ENCODE results near the gene THUMPD1.
"Not testable (repeated sequence)": the region's sequence is repeated elsewhere in the genome, so short reads cannot be mapped to it uniquely, and the experiment has no call there.

Gene THUMPD1, protein sequence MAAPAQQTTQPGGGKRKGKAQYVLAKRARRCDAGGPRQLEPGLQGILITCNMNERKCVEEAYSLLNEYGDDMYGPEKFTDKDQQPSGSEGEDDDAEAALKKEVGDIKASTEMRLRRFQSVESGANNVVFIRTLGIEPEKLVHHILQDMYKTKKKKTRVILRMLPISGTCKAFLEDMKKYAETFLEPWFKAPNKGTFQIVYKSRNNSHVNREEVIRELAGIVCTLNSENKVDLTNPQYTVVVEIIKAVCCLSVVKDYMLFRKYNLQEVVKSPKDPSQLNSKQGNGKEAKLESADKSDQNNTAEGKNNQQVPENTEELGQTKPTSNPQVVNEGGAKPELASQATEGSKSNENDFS

GRCh38 chr16:20741554-20742285 is at the start of gene THUMPD1:
Gene THUMPD1, minus strand, starts transcription at chr16:20741818. Its CDS starts 79 bp downstream, at chr16:20741739.
- DNase-seq (ENCODE audit: low read depth), result peak; percentile 73

DNA sequence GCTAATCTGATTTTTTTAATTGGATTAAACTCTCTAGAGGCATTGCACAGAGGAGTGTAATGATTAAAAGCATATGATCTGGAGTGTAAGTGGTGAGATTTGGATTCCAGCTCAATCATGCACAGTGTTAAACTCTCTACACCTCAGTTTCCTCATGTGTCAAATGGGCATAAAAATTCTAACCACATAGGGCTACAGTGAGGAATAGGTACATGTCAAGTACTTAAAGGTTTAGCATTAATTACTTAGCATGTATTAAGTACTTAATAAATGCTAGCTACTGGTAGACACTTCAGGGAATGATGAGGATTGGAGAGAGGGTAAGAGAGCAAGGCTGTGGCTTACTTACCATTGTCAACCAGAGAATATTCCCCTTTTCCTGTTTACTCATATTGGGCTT is 47.5 kb upstream of the THUMPD1 start:
- DNase-seq (ENCODE audit: low read depth), result no peak

- DNase-seq (ENCODE audit: low read depth), result no peak
These were observed 42.6 kb upstream of the THUMPD1 start for GRCh38 chr16:20784204-20784603.

DNA sequence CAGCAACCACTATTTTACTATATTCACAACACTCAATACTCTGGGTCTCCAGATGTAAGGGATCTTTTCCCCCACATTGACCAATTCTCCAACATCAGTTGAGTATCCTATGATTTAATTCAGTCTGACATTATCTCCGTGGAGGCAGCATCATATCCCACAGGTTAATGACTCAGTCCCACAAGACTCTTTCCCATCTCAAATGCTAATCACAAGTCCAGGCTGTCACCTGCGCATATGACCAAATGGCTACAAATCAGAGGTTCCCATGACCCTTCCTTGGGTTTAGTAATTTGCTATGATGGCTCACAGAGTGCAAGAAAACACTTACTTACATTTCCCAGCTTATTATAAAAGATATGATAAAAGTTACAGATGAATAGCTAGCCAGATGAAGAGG is 40.9 kb upstream of the THUMPD1 start:
- DNase-seq (ENCODE audit: low read depth), result no peak

DNA sequence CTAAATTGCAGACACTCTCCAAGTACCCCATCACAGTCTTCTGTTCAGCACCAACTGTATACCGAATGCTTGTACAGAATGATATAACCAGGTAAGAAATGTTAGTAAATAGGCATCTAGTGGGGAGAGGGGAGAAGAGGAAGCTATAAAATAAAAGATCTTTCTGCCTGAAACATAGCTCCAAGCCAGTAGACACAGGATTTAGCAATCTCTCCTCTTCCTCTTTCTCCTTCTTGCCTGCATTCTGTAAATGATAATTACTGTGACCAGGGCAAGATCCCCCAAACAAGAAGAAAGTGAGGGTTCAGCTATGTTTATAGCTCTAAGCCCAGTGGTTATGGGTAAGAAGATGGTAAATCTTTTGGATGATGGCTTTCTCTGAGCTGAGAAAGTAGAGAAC is 40.1 kb upstream of the THUMPD1 start:
- no peak for DNase-seq (ENCODE audit: low read depth)

GRCh38 chr16:20774703-20775362 is 33.2 kb upstream of the THUMPD1 start:
- DNase-seq (ENCODE audit: low read depth), result no peak

- no peak for DNase-seq (ENCODE audit: low read depth)
These were observed 32.1 kb upstream of the THUMPD1 start for GRCh38 chr16:20773679-20774078.

DNA sequence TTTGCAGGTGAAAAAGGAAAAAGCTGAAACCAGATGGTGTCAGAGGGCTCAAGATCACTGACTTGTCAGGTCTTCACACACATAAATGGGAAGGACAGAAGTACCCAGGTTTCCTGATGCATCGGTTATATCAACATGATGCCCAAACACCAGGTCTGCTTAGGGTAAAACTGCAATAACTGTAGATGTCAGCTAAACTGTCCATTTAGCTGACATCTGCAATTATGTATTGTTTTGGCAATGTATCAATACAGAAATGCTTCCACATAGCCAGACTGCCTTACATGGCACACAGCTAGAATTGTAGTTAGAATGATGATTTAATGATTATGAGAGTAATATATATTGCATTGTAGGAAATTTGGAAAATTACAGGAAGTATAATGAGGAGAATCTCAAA is 27.2 kb upstream of the THUMPD1 start:
- no peak for DNase-seq (ENCODE audit: low read depth)

GRCh38 chr16:20768121-20768520 is 26.5 kb upstream of the THUMPD1 start:
- no peak for DNase-seq (ENCODE audit: low read depth)

DNA sequence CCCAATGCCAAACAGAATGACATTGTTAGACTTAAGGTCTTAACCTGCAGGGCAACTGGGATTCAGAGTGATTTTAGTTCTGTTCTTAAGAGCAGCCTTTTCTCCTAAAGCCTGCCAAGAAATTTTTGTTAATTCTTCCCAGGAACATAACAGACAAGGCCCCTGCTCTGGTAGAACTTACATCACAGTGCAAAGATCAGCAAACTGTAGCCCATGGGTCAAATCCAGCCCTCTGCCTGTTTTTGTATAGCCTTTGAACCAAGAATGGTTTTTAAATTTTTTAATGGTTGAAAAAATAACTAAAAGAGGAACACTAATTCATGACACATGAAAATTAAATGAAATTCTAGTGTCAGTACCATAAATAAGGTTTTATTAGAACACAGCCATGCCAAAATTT is 26.0 kb upstream of the THUMPD1 start:
- no peak for DNase-seq (ENCODE audit: low read depth)

- no peak for DNase-seq (ENCODE audit: low read depth)
These were observed 24.7 kb upstream of the THUMPD1 start for GRCh38 chr16:20766294-20766693.

DNA sequence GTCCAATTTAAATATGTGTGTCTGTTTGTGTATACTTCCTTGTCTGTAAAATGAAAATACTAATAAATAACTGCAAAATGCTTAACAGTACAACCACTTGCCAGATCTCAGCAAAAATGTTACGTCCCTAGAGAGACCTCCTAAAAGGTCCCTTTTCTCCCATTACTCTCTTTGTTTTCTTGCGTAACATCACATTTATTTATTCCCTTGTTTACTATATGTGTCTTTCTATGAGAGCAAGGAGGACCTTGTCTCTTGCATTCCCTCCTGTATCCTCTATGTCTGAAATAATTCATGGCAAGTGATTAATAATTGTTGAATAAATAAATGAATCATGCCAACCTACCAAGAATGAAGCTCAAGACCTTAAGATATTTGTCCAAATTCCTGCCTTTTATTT is 24.1 kb upstream of the THUMPD1 start:
- DNase-seq (ENCODE audit: low read depth), result no peak

DNA sequence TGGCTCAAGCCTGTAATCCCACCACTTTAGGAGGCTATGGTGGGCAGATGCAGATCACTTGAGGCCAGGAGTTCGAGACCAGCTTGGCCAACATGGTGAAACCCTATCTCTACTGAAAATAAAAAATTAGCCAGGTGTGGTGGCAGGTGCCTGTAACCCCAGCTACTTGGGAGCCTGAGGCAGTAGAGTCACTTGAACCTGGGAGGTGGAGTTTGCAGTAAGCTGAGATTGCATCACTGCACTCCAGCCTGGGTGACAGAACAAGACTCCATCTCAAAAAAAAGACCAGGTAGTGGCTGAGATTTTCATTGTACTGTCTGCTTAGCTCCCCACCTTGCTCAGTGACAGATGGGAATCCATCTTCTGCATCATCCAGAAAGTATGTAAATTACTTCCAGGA is 22.8 kb upstream of the THUMPD1 start:
- not testable (repeated sequence) for DNase-seq (ENCODE audit: low read depth)

DNA sequence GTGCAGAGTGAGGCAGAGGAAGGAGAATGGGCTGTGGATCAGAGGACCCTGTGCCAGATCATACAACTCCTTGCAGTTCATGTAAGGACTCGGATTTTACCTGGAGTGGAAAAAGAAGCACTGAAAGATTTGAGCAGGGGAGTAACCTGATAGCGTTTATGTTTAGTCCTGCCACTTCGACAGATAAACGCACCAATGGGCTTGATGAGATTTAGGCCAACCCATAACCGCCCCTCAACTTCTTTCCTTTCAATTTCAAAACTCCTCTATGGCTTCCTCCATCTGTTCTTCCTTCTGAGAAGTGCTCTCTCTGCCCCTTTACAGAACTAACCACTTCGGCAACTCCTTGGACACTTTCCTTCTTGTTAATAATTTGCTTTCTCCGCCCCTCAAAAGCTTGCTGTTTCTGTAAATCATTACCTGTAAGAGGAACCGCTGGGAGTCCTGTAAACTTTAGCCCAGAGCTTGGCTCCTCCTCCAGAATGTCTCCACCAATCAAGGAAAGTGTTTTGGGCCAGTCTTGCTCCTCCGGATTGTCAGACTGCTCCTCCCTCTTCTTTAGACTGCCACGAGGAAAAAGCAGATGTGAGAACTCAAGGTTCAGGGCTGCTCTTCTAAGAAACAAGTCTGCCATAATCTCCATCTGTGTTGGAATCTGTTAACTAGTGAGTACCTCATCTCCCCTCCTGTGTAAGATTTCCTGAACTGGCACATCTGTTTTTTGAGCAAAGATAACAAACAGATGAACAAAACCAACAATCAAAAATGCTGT is 22.0 kb upstream of the THUMPD1 start, which contains the start of gene ACSM3:
Gene ACSM3, plus strand, starts transcription at position 554 of the 772 bp plus-strand sequence. CDS start 6,021 bp downstream, outside the sequence.
- peak; percentile 32 for DNase-seq (ENCODE audit: low read depth)

DNA sequence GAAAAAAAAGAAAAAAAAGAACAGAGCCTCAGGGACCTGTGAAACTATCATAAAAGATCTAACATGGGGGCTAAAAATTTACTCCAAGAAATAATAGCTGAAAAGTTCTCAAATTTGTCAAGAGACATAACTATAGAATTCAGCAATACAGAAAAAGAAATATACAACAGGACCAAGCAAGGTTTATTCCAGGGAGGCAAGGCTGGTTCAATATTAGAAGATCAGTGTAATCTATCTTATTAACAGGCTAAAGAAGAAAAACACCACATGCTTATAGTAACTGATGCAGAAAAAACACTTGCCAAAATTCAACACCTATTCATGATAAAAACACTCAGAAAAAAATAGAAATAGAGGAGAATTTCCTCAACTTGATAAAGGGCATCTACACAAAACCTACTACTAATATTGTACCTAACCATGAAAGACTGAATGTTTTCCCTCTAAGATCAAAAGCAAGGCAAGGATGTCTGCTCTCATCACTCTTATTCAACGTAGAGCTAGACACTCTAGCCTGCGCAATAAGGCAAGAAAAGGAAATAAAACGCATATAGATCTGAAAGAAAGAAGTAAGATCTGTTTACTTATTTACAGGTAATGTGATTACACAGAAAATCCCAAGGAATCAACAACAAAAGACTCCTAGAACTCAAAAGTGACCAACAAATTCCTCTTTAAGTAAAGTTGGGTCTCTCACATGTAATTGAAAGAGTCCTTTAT is 20.9 kb upstream of the THUMPD1 start:
- no peak for DNase-seq (ENCODE audit: low read depth)

DNA sequence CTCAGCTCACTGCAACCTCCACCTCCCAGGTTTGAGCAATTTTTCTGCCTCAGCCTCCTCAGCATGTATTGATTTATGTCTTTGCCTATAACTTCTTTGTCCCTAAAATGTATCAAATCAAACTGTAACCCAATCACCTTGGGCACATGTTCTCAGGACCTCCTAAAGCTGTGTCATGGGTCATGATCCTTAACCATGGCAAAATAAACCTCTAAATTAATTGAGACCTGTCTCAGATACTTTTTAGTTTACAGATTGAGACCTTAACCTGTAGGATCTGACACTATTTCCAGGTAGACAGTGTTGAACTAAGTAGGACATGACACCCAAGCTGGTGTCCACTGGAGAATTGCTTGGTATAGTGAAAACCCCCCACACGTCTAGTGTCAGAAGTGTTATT is 19.6 kb upstream of the THUMPD1 start:
- DNase-seq (ENCODE audit: low read depth), result no peak

- DNase-seq (ENCODE audit: low read depth), result no peak
These were observed 18.7 kb upstream of the THUMPD1 start for GRCh38 chr16:20760346-20760745.

DNA sequence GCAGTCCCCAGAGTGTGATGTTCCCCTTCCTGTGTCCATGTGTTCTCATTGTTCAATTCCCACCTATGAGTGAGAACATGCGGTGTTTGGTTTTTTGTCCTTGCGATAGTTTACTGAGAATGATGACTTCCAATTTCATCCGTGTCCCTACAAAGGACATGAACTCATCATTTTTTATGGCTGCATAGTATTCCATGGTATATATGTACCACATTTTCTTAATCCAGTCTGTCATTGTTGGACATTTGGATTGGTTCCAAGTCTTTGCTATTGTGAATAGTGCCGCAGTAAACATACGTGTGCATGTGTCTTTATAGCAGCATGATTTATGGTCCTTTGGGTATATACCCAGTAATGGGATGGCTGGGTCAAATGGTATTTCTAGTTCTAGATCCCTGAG is 14.2 kb upstream of the THUMPD1 start:
- DNase-seq (ENCODE audit: low read depth), result not testable (repeated sequence)

DNA sequence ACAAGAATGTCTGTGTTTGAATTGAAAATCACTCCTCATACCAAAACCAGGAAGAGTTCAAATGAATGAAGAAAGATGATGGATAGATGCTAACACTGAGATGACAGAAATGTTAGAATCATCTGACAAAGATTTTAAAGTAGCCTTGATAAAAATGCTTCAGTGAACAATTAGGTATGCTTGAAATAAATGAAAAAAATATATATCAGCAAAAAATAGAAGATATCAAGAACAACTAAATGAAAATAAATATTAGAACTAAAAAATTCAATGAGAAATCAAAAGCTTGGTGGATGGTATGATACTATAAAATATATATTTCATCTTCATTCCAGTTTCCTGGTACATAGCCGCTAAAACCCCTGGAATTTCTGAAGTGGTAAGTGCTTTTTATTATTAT is 13.6 kb upstream of the THUMPD1 start:
- no peak for DNase-seq (ENCODE audit: low read depth)

DNA sequence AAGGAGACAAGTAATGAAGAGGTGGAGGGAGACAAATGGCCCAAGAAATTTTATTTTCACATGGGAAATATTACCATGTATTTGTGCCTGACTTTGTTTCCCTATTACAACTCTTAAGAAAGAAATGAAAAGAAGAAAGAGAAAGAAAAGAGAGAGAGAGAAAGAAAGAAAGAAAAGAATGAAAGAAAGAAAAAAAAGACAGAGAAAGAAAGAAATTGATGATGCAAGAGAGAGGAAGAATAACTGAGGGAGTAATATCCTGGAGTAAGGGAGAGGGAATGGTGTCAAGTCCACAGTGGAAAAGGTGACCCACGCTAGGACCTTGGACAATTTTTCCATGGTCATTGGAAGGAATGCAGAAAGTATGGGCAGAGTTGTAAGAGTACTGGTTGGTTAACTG is 12.1 kb upstream of the THUMPD1 start:
- no peak for DNase-seq (ENCODE audit: low read depth)

- no peak for DNase-seq (ENCODE audit: low read depth)
These were observed 8.9 kb upstream of the THUMPD1 start for GRCh38 chr16:20750558-20750957.

Measured in HS-5 (cell line).